ENCODE results near the gene SMG5. TPM values are rescaled to one million over a fixed set of nuclear protein-coding genes. Genes with fewer than 3 reads are reported as not detected.

The SMG5 gene
- total and polyA plus RNA-seq, 2 experiments from 2014 or later: 25.9 to 118 TPM

GRCh38 chr1:156204686-156205085 lies 77.9 kb downstream of the SMG5 start:
- Histone ChIP-seq H3K4me1 (ENCODE audit: insufficient read depth) (peaks cover 16% of the 10 kb centered on the region), H3K9me2 (ENCODE audit: insufficient read depth) (no peaks in the 10 kb centered on the region), H3K27ac (ENCODE audit: low read depth) (no peak overlapping the region), H3K27me3 (ENCODE audit: insufficient read depth) (no peaks in the 10 kb centered on the region), H3F3A (replicated peaks; ENCODE audit: low read depth) (no peaks in the 10 kb centered on the region), H3K36me3 (ENCODE audit: insufficient read depth) (0 out of 2 replicates have a peak, but pooled peaks cover 3% of the 10 kb centered on the region), H2AFZ (no peak overlapping the region), H3K4me2 (no peak overlapping the region), H4K20me1 (replicated peaks; ENCODE audit: insufficient read depth) (no peaks in the 10 kb centered on the region; the same call in 1 of the 2 replicates), H3K79me2 (replicated peaks; ENCODE audit: insufficient read depth) (peaks cover 52% of the 10 kb centered on the region), H3K4me3 (no peak overlapping the region)
- Mint-ChIP-seq H3K4me3 (no peak overlapping the region), H3K27me3 (ENCODE audit: insufficient read depth, low read depth, poor library complexity) (no peaks in the 10 kb centered on the region), H3K9me3 (no peaks in the 10 kb centered on the region), H3K4me1 (peaks cover 17% of the 10 kb centered on the region), H3K36me3 (ENCODE audit: low read depth) (peaks cover 21% of the 10 kb centered on the region), H3K27ac (no peak overlapping the region)
- no peak for ATAC-seq
- DNase-seq (ENCODE audit: low spot score): no peak
- no peak for TF ChIP-seq JUNB (IDR thresholded peaks at IDR 0.05; ENCODE audit: unreplicated experiment)
- no peak for TF ChIP-seq EZH2 (IDR thresholded peaks at IDR 0.05; ENCODE audit: low read depth, unreplicated experiment)
- TF ChIP-seq REST (IDR thresholded peaks at IDR 0.05; ENCODE audit: unreplicated experiment): no peak
- TF ChIP-seq ZNF114 (CRISPR knock-in tag; IDR thresholded peaks at IDR 0.05): no peak
- no peak for TF ChIP-seq ETS1 (IDR thresholded peaks at IDR 0.05)
- TF ChIP-seq ZNF331 (CRISPR knock-in tag; IDR thresholded peaks at IDR 0.05; ENCODE audit: low read depth): no peak
- no peak for TF ChIP-seq POLR2AphosphoS5 (IDR thresholded peaks at IDR 0.05; ENCODE audit: low read depth)
- no peak for TF ChIP-seq CREB1 (CRISPR knock-in tag; IDR thresholded peaks at IDR 0.05; ENCODE audit: low read depth)
- no peak for TF ChIP-seq ZNF462 (CRISPR knock-in tag; IDR thresholded peaks at IDR 0.05)
- no peak for TF ChIP-seq CTCF (conservative IDR thresholded peaks at IDR 0.05; ENCODE audit: low read depth in 2 of 2)
- TF ChIP-seq NANOG (IDR thresholded peaks at IDR 0.05; ENCODE audit: borderline replicate concordance): no peak
- TF ChIP-seq STAT1 (IDR thresholded peaks at IDR 0.05; ENCODE audit: unreplicated experiment): no peak
- TF ChIP-seq EZH2phosphoT487 (IDR thresholded peaks at IDR 0.05; ENCODE audit: unreplicated experiment): no peak

Measured in GM23338 (cell line).